ENCODE data around the gene ETS1.

ETS1 gene

DNA sequence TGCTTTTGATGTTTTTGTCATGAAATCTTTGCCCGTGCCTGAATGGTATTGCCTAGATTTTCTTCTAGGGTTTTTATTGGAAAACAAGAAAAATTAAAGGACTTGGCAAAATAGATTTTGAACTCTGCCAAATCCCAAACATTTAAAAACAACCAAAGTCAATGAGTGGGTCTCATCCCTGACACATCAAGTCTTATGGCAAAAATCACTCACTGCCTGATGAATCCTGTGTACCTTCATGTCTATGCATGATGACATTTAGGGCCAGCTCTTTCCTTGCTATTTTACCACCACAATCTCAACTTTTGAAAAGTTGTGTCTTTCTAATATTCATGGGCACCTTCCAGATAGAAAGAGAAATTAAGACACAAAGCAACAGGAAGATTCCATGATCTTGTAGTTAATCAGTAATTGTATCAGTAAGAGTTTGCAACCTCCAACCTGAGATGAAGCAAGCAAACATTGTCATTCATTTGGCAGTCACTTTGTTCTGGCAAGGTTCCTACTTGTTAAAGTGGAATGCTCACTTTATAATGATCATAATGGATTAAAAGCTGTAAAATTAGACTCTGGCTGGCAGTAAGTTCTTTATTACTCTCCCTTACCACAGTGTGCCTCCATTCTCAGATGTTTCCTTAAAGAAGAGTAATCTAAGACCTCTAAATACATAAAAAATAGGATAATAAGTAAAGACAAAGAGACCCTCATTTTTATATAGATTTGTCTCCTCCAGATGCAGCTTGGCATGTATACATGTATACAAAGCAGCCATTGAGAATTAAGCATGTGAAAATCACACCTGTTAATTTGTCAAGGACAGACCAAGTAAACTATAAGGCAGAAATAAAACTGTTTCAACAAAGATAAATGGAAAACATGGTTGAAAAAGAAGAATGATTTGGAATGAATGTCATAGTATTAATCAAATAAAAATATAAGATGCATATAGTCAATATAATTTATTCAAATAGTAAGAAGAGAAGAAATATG, 51.6 kb downstream of the ETS1 start:
- DNase-seq: no peak

- no peak for DNase-seq
These were observed 53.9 kb downstream of the ETS1 start for GRCh38 chr11:128533472-128533871.

DNA sequence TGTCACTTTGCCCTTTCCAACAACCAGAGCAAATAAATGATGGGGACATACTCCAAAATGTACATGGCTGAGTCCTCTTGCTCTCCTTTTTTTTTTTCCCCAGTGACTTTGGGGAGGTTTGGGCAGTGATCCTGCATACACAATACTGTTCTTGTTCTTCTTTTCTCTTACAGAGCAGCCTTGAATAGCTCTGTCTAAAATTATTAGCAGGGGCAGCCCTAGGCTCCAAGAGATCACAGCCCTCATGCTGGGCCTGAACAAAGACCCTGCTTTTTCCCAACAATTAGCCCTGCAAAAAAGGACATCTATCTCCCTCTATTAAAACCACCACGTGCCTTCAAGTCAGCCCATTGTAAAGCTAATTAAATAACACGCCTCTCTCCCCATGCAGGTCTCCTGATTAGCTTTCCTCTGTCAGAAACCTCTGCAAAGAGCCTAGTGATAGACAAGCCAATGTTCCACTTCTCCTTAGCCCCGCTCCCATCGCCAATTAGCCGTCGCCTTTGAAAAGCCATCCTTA, 54.7 kb downstream of the ETS1 start:
- no peak for DNase-seq

DNA sequence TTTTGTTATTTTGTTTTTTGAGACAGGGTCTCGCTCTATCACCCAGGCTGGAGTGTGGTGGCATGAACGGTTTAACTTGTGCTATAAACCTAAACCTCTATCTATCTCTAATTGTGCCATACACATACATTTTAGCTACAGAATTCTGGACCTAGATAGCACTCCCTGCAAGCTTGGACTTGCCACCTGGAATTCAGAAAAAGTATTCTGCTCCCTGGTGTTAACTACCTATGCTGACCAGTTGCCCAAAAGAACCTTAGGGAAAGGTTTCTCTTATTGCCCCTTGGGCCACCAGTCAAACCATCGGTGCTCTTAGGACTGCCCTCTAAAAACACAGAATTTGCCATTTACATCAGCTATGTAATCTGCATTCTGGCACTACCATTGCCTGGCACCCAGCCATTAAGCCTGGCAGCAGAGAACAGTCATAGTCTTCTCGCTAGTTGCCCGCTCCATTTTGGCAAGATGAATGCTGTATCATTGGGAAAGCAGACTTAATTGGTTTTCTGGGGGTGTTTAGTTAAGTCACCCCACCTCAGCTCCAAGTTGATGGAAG, 55.3 kb downstream of the ETS1 start:
- no peak for DNase-seq

DNA sequence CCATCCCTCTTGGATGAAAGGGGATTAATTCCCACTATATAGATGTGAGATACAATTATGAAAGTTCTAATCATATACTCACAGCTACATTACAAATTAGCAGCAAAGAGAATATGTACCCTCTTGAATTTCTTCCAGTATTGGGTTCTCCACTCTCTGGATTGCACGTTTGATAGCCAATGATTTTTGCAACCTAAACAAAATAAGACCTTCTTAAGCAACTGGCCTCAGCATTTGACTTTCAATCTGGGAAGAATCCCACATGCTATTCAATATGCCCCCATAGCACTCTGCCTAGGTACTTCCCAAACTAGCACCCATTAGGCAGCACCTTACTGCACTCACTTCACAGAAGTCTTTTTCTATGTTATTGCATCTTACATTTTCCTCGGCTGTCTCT, 55.8 kb downstream of the ETS1 start:
- no peak for DNase-seq

GRCh38 chr11:128530118-128531074, 57.0 kb downstream of the ETS1 start:
- DNase-seq: no peak

GRCh38 chr11:128528294-128528693, 59.1 kb downstream of the ETS1 start:
- DNase-seq: no peak

DNA sequence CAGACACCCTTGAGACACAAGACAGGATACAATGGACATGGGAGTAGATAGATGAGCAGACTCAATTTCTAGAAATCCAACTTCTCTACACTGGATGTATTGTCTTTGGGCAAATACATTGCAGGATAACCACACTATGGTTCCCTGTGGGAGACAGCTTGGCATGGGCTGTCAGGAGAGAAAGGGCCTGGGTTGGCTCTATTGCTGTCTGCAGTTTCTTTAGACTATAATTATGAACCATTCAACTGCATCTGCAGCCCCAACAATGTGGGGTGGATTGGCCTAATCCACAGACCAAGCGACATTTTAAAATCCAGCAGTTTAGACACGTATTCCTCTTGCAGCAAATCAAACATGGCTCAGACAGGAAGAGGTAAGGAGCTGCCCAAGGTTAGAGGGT, 60.3 kb downstream of the ETS1 start:
- no peak for DNase-seq

DNA sequence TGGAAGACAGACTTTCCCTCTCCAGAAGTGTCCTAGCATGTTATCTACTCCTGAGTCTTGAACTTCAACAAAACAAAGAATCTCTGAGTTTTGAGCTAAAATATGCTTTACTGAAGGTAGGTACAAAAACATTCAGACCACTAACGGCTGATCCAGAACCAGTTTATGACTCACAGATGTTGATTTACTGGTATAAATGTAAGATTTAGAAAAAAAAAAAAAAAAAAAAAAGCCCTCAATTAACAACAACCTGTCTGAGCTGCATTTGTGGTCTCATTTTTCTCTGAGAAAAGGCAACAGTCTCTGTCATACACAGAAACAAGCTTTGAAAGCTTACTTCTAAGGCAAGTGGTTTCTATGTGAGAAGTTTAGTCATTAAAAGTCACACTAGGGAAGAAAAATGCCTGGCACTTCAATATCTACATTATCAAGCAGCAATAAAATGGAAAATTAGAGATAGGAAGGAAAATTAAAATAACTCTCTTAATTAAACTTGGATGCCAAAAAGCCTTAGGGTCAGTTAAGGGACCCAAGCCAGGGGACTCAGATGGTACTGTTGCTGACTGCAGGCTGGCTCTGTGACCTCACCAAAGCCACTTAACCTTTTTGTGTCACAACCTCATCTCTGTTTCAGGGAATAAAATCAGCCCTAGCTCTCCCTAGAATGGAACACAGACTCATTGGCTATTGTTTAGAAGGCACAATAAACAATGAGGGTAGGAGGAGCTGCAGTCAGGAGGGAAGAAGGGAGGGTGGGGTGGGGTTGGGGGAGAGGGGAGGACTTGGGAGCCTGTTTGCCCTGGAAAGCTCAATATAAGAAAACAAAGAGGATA, 61.7 kb downstream of the ETS1 start:
- no peak for DNase-seq

DNA sequence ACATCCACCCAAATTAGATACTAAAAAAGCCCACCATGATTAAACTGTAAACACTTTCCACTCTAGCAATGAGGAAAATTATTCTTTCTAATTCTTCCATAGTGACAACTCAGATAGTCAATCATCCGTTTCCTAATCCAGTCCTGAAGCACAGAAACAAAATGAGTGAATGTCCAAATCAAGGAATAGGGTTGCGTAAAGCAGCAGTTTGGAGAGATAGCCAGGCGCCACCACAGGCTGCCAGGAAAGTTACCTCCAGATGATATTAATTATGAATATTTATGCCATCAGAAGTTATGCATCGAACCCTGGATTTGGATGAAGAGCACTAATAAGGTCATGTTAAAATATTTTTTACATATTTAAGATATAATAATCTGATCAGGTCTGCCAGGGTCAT, 63.2 kb downstream of the ETS1 start:
- no peak for DNase-seq

DNA sequence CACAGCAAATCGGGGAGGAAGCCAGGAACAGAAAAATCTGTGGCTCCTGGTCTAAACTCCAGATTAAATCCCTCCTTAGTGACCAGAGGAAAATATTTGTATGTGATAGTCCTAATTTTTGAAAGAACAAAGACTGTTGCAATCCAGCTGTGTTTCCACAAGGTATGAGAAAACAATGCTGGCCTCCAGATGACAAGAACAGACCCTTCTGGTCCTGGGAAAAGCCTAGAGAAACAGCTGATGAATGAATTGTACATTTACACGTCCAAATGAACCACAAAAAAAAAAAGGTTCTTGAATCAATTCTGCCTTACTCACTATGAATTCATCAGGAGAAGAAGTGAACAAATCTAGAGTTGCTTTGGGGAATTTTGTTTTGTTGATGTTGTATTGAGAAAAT, 63.7 kb downstream of the ETS1 start:
- no peak for DNase-seq

GRCh38 chr11:128522943-128523518, 64.3 kb downstream of the ETS1 start:
- no peak for DNase-seq

GRCh38 chr11:128522055-128522942, 65.1 kb downstream of the ETS1 start:
- DNase-seq: peak; percentile 95 to 97

DNA sequence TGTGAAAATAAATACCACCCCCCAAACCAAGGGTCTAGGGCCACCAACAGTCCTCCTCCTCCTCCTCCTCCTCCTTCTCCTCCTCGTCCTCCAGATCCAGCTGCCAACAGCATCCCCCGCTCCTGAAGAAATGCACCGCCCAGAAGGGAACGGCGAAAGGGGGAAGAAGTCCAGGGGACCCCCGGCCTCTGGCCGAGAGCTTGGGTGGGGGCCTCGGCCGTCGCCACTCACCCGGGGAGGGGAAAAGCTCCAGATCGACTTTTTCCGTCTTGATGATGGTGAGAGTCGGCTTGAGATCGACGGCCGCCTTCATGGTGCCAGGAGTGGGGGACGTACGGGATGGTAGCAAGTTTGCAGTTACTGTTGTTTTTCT, 65.7 kb downstream of the ETS1 start:
- DNase-seq: peak in 1 of 2 experiments; percentile 35

- DNase-seq: peak in 1 of 2 experiments; percentile 40
These were observed 66.3 kb downstream of the ETS1 start for GRCh38 chr11:128520888-128521681.

DNA sequence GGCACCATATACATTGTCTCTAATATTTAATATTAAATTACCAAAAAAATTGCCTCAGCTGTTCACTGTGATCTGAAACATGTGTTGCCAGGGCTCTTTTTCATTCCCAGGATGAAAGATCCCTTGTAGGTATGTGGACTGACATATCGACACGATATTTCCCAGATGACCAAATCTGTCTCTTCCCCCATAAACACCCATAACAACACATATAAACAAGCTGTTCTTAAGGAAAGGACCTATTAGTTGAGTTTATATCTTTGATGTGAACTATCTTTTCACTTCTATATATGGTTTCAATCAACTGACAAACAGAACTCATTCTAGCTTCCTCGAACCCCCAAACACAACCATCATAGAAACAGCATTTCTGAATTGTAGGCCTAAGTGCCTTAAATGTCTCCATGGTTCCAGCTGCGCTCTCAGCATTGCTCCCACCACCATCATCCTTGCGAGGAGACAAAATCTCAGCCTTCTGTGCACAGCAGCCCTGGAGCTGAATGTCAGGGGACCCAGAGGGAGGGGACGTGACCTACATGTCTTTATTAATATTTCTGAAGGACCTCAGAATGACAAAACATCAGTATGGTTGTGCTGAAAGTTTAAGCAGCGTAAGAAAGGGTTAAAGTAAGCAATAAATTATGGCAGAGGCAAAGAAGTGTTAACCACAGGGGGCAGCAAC, 67.0 kb downstream of the ETS1 start:
- peak in 1 of 2 experiments; percentile 68 for DNase-seq

DNA sequence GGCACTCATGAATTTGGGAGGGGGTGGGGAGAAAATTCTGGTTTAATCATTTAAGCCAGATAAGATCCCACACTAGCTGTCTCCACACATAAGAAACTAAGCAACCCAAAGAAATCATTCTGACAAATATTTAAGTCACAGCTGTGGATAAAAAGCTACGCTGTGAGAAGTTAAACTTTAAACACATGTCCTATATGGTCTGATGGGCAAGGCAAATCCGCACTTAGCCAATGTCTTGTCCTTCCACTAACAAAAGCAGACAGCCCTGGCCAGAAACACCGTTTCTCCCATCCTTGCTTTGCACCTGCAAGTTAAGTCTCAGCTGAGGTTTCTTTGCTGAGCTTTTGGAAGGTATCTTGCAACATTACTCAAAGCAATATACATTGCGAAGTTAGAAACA, 68.0 kb downstream of the ETS1 start:
- DNase-seq: no peak

DNA sequence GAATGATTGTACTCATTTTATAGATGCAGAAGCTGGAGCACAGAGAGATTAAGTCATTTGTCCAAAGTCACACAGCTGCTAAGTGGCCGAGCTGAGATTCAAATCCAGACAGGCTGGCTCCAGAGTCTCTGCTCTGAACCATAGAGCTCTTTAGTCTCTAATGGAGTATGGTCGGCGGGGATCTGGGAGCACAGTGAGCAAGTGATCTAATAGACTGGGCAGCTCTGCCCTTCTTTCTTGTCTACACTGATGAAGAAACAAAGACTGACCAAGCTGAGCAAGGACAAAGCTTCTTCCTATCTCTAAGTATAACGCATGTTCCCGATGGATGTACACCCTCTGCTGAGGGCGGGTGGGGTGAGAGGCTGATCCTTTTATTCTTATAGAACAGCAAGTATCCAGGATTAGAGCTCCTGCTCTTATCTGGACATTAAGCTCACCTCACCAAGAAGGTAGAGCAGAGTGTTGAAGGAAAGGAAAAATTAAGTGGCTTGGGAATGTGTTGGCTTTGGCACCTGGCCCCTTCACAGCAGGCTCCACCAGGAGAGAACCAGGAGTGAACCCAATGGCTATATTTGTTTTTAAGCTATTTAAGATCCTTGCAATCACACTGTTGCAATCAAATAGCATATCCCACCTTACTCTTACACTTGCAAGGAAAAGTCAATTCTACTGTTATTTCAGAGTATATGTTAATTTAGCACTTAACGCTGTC, 68.7 kb downstream of the ETS1 start:
- DNase-seq: peak in 1 of 2 experiments; percentile 52

Data from SW 1271 (cell line).